Cardiac muscle cell (in vitro differentiated cells and primary cell): ENCODE data around the gene PRKD1. TPM values are rescaled to one million over a fixed set of nuclear protein-coding genes. Genes with fewer than 3 reads are reported as not detected.

Source experiments
- DNase-seq, 2 donors: peaks; one replicate each; pipeline versions ENCODE4 v3.0.0 to v3.0.0-alpha.2; 2010 to 2017; ENCODE audit warnings: low read depth in 1 of 2, low spot score in 1 of 2
- H3K27ac ChIP-seq: fragments of 200-600 bp; sonication (generic); 2 replicates; pipeline ENCODE4 v1.5.1; 2016
- H3K27me3 ChIP-seq: fragments of 200-600 bp; sonication (generic); 2 replicates; pipeline ENCODE4 v1.6.0; 2016; ENCODE audit warnings: control low read depth
- H3K36me3 ChIP-seq: fragments of 200-600 bp; sonication (generic); 2 replicates; pipeline ENCODE4 v1.5.1; 2016; ENCODE audit warnings: control low read depth
- H3K4me1 ChIP-seq: fragments of 200-600 bp; sonication (generic); 2 replicates; pipeline ENCODE4 v1.8.1; 2017; ENCODE audit warnings: low read depth, mild to moderate bottlenecking, mixed run types
- H3K4me3 ChIP-seq: fragments of 200-600 bp; sonication (generic); 2 replicates; pipeline ENCODE4 v1.5.1; 2016; ENCODE audit warnings: mild to moderate bottlenecking
- H3K9me3 ChIP-seq: fragments of 200-600 bp; sonication (generic); 2 replicates; pipeline ENCODE4 v1.5.1; 2017; ENCODE audit warnings: low read depth, mild to moderate bottlenecking, control low read depth
- polyA plus RNA-seq: library from polyadenylated mRNA; unstranded; fragments of >200 nt; fragmentation: Nextera tagmentation; extraction: Ambion mirVana; gene quantifications from 2 replicates; pipeline ENCODE4 v1.2.1, GENCODE V29; 2016
- total RNA-seq: library from RNA; depleted of rRNA; stranded (reverse); fragments of >200 nt; gene quantifications from 2 replicates; pipeline ENCODE4 v1.2.3, GENCODE V29; 2016
- TF ChIP-seq, protein P1 (sequence below): IDR thresholded peaks from 2 replicates; pipeline ENCODE4 v1.5.1; 2012; ENCODE audit warnings: low read depth, mild to moderate bottlenecking, low read length

PRKD1 gene
- total and polyA plus RNA-seq, 2 experiments from 2014 or later, result 15.2 to 15.7 TPM

DNA sequence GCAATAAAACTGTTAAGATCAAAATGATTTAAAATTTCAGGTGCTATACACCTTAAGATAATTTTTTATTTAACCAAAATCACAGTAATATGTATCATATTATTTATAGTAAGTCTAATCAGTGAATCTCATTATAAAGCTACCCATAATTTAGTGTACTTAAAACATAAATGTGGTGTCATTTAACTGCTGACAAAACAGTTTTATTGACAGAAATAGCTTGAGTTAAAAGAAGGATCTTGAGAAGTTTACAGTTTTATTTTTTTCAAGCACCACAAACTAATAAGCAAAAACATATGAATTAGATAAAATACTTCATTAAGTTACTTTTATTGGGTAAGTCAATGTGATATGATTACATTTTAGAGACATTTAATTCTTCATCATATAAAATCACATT is 400.4 kb downstream of the PRKD1 start:
- H3K36me3 ChIP-seq, result no peaks in the 10 kb centered on the region
- H3K4me3 ChIP-seq, result no peak overlapping the region
- H3K27me3 ChIP-seq, result no peaks in the 10 kb centered on the region
- no peak overlapping the region for H3K27ac ChIP-seq
- TF ChIP-seq, protein P1, sequence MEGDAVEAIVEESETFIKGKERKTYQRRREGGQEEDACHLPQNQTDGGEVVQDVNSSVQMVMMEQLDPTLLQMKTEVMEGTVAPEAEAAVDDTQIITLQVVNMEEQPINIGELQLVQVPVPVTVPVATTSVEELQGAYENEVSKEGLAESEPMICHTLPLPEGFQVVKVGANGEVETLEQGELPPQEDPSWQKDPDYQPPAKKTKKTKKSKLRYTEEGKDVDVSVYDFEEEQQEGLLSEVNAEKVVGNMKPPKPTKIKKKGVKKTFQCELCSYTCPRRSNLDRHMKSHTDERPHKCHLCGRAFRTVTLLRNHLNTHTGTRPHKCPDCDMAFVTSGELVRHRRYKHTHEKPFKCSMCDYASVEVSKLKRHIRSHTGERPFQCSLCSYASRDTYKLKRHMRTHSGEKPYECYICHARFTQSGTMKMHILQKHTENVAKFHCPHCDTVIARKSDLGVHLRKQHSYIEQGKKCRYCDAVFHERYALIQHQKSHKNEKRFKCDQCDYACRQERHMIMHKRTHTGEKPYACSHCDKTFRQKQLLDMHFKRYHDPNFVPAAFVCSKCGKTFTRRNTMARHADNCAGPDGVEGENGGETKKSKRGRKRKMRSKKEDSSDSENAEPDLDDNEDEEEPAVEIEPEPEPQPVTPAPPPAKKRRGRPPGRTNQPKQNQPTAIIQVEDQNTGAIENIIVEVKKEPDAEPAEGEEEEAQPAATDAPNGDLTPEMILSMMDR, result no peak
- no peaks in the 10 kb centered on the region for H3K9me3 ChIP-seq
- no peaks in the 10 kb centered on the region for H3K4me1 ChIP-seq
- DNase-seq, result no peak
